HCT116 (cell line): Measurements from ENCODE around the gene LRP1. TPM values are rescaled to one million over a fixed set of nuclear protein-coding genes. Genes with fewer than 3 reads are reported as not detected.

ENCODE experiments used
- ATAC-seq: fragments of 200-7000 bp; cut with Tn5 transposase; 2 replicates; pipeline ENCODE4 v1.9.1; 2020; ENCODE audit warnings: mild to moderate bottlenecking, moderate library complexity
- BruUV-seq: library from RNA; stranded (reverse); fragments of 400-500 nt; replicated peaks from 2 replicates; lab custom pipeline; 2021; lab: Mats Ljungman, UMichigan
- CTCF ChIA-PET: fragments of 300-600 bp; sonication (Branson Sonifier 250); formaldehyde crosslinking; loops from one replicate; lab custom pipeline; 2021; ENCODE audit warnings: antibody characterized with exemption; lab: Charles Lee
- POLR2A ChIA-PET: fragments of 300-600, 350-600 bp; sonication (Branson Sonifier 250); formaldehyde crosslinking; loops from one replicate; lab custom pipeline; 2021; ENCODE audit warnings: antibody characterized with exemption; lab: Charles Lee
- RAD21 ChIA-PET, 2 experiments: fragments of 300-600 bp; sonication (Branson Sonifier 250); formaldehyde crosslinking; loops; one replicate each; lab custom pipeline; 2023; ENCODE audit warnings: low total read pairs in 2 of 2; ENCODE audit not compliant: uncharacterized antibody in 2 of 2, unreplicated experiment in 2 of 2, low non-redundant PET in 1 of 2; lab: Charles Lee
- DNase-seq: peaks from one replicate; pipeline ENCODE4 v3.0.0-alpha.2; 2010; ENCODE audit warnings: low read depth, low spot score
- H2AFZ ChIP-seq: fragments of 200-600 bp; shearing (Covaris generic), sonication (generic); 2 replicates; pipeline ENCODE4 v1.6.1; 2017; ENCODE audit warnings: low read depth, mixed run types, mixed read lengths, antibody characterized with exemption, low read length; ENCODE audit not compliant: poor library complexity, severe bottlenecking
- H3K27ac ChIP-seq: 2 replicates; pipeline ENCODE4 v1.5.1; 2012; ENCODE audit warnings: low read depth, low read length
- H3K27me3 ChIP-seq: fragments of 200-600 bp; sonication (generic); 2 replicates; pipeline ENCODE4 v1.6.1; 2016; ENCODE audit warnings: mixed run types, low read length, mixed read lengths; ENCODE audit not compliant: insufficient read depth
- H3K36me3 ChIP-seq, 2 experiments: fragments of 200-500 bp in 1 of 2; fragments of 200-600 bp in 1 of 2; sonication (Bioruptor generic) in 1 of 2; sonication (generic) in 1 of 2; 2 replicates each; pipeline versions ENCODE4 v1.5.1 to v1.6.1; 2014 to 2016; ENCODE audit warnings: low read length in 2 of 2, inconsistent platforms in 1 of 2, mixed read lengths in 1 of 2, mixed run types in 1 of 2; ENCODE audit not compliant: insufficient read depth in 2 of 2, control insufficient read depth in 1 of 2
- H3K4me1 ChIP-seq, 2 experiments: fragments of 200-600 bp in 1 of 2; sonication (generic) in 1 of 2; 2 replicates each; pipeline versions ENCODE4 v1.5.1 to v1.6.1; 2012 to 2017; ENCODE audit warnings: low read length in 2 of 2, inconsistent platforms in 1 of 2, mild to moderate bottlenecking in 1 of 2, mixed read lengths in 1 of 2, mixed run types in 1 of 2, moderate library complexity in 1 of 2; ENCODE audit not compliant: insufficient read depth in 2 of 2, control insufficient read depth in 1 of 2
- H3K4me2 ChIP-seq: fragments of 200-600 bp; sonication (generic); 2 replicates; pipeline ENCODE4 v1.6.1; 2017; ENCODE audit warnings: mixed run types, low read length, mixed read lengths
- H3K4me3 ChIP-seq, 2 experiments: fragments of 200-600 bp in 1 of 2; sonication (generic) in 1 of 2; replicated peaks in 1 of 2; 2 replicates each; pipeline ENCODE4 v1.5.1; 2011 to 2016; ENCODE audit warnings: low read length in 2 of 2, control low read depth in 1 of 2, low read depth in 1 of 2, mild to moderate bottlenecking in 1 of 2, mixed read lengths in 1 of 2, mixed run types in 1 of 2
- H3K79me2 ChIP-seq: fragments of 200-600 bp; sonication (generic); 2 replicates; pipeline ENCODE4 v1.6.1; 2017; ENCODE audit warnings: mild to moderate bottlenecking, mixed run types, low read length, moderate library complexity, mixed read lengths; ENCODE audit not compliant: insufficient read depth
- H3K9ac ChIP-seq: fragments of 200-600 bp; sonication (generic); 2 replicates; pipeline ENCODE4 v1.6.1; 2016; ENCODE audit warnings: low read length, mixed read lengths
- H3K9me2 ChIP-seq: fragments of 200-600 bp; sonication (generic), shearing (Covaris generic); 2 replicates; pipeline ENCODE4 v1.6.1; 2017; ENCODE audit warnings: mixed run types, mild to moderate bottlenecking, moderate library complexity; ENCODE audit not compliant: insufficient read depth
- H3K9me3 ChIP-seq, 2 experiments: fragments of 200-500 bp in 1 of 2; fragments of 200-600 bp in 1 of 2; sonication (Bioruptor generic) in 1 of 2; sonication (generic) in 1 of 2; 2 replicates each; pipeline ENCODE4 v1.6.1; 2014 to 2017; ENCODE audit warnings: low read length in 2 of 2, mixed read lengths in 2 of 2, inconsistent platforms in 1 of 2, low read depth in 1 of 2, mild to moderate bottlenecking in 1 of 2, mixed run types in 1 of 2, moderate library complexity in 1 of 2; ENCODE audit not compliant: control insufficient read depth in 1 of 2, insufficient read depth in 1 of 2
- H4K20me1 ChIP-seq: fragments of 200-600 bp; sonication (generic), shearing (Covaris generic); 2 replicates; pipeline ENCODE4 v1.6.1; 2017; ENCODE audit warnings: mixed run types, mild to moderate bottlenecking, moderate library complexity; ENCODE audit not compliant: insufficient read depth
- EGR1 ChIP-seq: IDR thresholded peaks from 2 replicates; pipeline ENCODE4 v1.6.1; 2012; ENCODE audit warnings: low read depth
- EZH2 ChIP-seq: fragments of 200-600 bp; sonication (generic); IDR thresholded peaks from 2 replicates; pipeline ENCODE4 v1.6.1; 2017; ENCODE audit warnings: antibody characterized with exemption, mixed run types
- EZH2phosphoT487 ChIP-seq: fragments of 200-600 bp; IDR thresholded peaks from 2 replicates; pipeline ENCODE4 v1.6.1; 2018; ENCODE audit warnings: antibody characterized with exemption, borderline replicate concordance
- MAX ChIP-seq: IDR thresholded peaks from 2 replicates; pipeline ENCODE4 v1.6.1; 2012
- POLR2A ChIP-seq: IDR thresholded peaks from 2 replicates; pipeline ENCODE4 v1.7.0; 2011; ENCODE audit warnings: borderline replicate concordance; ENCODE audit not compliant: insufficient read depth, insufficient read length; ENCODE audit errors: extremely low read depth
- POLR2AphosphoS5 ChIP-seq: IDR thresholded peaks from 2 replicates; pipeline ENCODE4 v1.6.1; 2011; ENCODE audit warnings: mild to moderate bottlenecking, low read depth, low read length, moderate library complexity
- RAD21 ChIP-seq: IDR thresholded peaks from 2 replicates; pipeline ENCODE4 v1.6.1; 2012; ENCODE audit warnings: low read depth, mild to moderate bottlenecking
- SIN3A ChIP-seq: IDR thresholded peaks from 2 replicates; pipeline ENCODE4 v1.6.1; 2012; ENCODE audit warnings: low read depth
- SP1 ChIP-seq: IDR thresholded peaks from 2 replicates; pipeline ENCODE4 v1.6.1; 2012; ENCODE audit warnings: low read depth
- SRF ChIP-seq: IDR thresholded peaks from 2 replicates; pipeline ENCODE4 v1.6.1; 2012; ENCODE audit warnings: low read depth
- TCF7L2 ChIP-seq: IDR thresholded peaks from 2 replicates; pipeline ENCODE4 v1.7.0; 2011; ENCODE audit warnings: borderline replicate concordance, inconsistent platforms; ENCODE audit not compliant: insufficient read depth, insufficient read length; ENCODE audit errors: extremely low read depth
- ZFX ChIP-seq: fragments of 450-650 bp; IDR thresholded peaks from 2 replicates; pipeline ENCODE4 v1.6.1; 2017
- ZNF274 ChIP-seq: fragments of 200-500 bp; sonication (Bioruptor generic); IDR thresholded peaks from 2 replicates; pipeline ENCODE4 v1.6.1; 2014; ENCODE audit warnings: mild to moderate bottlenecking, low read depth, low read length, inconsistent platforms
- intact Hi-C: fragments of 100-400 bp; cut with micrococcal nuclease; formaldehyde crosslinking; loops from 2 replicates; pipeline ENCODE4 v1.10.0; 2022
- total RNA-seq: library from RNA; stranded (reverse); gene quantifications from one replicate; pipeline ENCODE4 v1.2.1, GENCODE V29; 2021; ENCODE audit not compliant: unreplicated experiment
- TF ChIP-seq, protein P1 (sequence below): IDR thresholded peaks from 2 replicates; pipeline ENCODE4 v1.6.1; 2012; ENCODE audit warnings: low read depth
- TF ChIP-seq, protein P2 (sequence below), 3 experiments: fragments of 200-600 bp in 1 of 3; sonication (generic) in 1 of 3; IDR thresholded peaks in 2 of 3; conservative IDR thresholded peaks in 1 of 3; 2 replicates each; pipeline ENCODE4 v1.5.1; 2012 to 2017; ENCODE audit warnings: low read depth in 2 of 3, low read length in 2 of 3, antibody characterized with exemption in 1 of 3, borderline replicate concordance in 1 of 3, control low read depth in 1 of 3, mild to moderate bottlenecking in 1 of 3, mixed read lengths in 1 of 3, mixed run types in 1 of 3, moderate library complexity in 1 of 3; ENCODE audit not compliant: insufficient read depth in 1 of 3
- TF ChIP-seq, protein P3 (sequence below): IDR thresholded peaks from 2 replicates; pipeline ENCODE4 v1.6.1; 2011; ENCODE audit warnings: mild to moderate bottlenecking, low read length, moderate library complexity; ENCODE audit not compliant: insufficient replicate concordance; ENCODE audit errors: extremely low read depth

The LRP1 gene
- total RNA-seq, 1 experiment from 2014 or later = 12.0 TPM

GRCh38 chr12:57262126-57262822 is 134.0 kb downstream of the LRP1 start:
- no peak overlapping the region for H2AFZ ChIP-seq
- no peak overlapping the region for H3K4me2 ChIP-seq
- H3K79me2 ChIP-seq = no peaks in the 10 kb centered on the region
- no peaks in the 10 kb centered on the region for H4K20me1 ChIP-seq
- BruUV-seq = no TSS peak
- no peak overlapping the region for H3K9ac ChIP-seq
- no peak overlapping the region for H3K27ac ChIP-seq
- no peaks in the 10 kb centered on the region for H3K27me3 ChIP-seq
- ChIA-PET POLR2A (no interaction called here), RAD21 (interaction anchor here in 1 of 2 experiments (1.3 kb wide), 1 partner anchor 191 kb away, joined by 3 read pairs; no protein-coding TSS in a partner anchor), CTCF (interaction anchor here (1.1 to 3.1 kb wide), 3 partner anchors 16 to 193 kb away, joined by 4 to 12 read pairs (median 4); partner anchors contain the start of gene INHBE)
- no peak overlapping the region for H3K4me3 ChIP-seq
- no peaks in the 10 kb centered on the region for H3K9me3 ChIP-seq
- TF ChIP-seq, protein P1, sequence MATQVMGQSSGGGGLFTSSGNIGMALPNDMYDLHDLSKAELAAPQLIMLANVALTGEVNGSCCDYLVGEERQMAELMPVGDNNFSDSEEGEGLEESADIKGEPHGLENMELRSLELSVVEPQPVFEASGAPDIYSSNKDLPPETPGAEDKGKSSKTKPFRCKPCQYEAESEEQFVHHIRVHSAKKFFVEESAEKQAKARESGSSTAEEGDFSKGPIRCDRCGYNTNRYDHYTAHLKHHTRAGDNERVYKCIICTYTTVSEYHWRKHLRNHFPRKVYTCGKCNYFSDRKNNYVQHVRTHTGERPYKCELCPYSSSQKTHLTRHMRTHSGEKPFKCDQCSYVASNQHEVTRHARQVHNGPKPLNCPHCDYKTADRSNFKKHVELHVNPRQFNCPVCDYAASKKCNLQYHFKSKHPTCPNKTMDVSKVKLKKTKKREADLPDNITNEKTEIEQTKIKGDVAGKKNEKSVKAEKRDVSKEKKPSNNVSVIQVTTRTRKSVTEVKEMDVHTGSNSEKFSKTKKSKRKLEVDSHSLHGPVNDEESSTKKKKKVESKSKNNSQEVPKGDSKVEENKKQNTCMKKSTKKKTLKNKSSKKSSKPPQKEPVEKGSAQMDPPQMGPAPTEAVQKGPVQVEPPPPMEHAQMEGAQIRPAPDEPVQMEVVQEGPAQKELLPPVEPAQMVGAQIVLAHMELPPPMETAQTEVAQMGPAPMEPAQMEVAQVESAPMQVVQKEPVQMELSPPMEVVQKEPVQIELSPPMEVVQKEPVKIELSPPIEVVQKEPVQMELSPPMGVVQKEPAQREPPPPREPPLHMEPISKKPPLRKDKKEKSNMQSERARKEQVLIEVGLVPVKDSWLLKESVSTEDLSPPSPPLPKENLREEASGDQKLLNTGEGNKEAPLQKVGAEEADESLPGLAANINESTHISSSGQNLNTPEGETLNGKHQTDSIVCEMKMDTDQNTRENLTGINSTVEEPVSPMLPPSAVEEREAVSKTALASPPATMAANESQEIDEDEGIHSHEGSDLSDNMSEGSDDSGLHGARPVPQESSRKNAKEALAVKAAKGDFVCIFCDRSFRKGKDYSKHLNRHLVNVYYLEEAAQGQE = no peak
- TF ChIP-seq POLR2AphosphoS5 (no peak), SP1 (no peak), POLR2A (no peak), ZFX (no peak), ZNF274 (no peak), TCF7L2 (no peak), RAD21 (no peak), SRF (no peak), EZH2phosphoT487 (no peak), SIN3A (no peak), MAX (no peak), EGR1 (no peak), EZH2 (no peak)
- TF ChIP-seq, protein P2, sequence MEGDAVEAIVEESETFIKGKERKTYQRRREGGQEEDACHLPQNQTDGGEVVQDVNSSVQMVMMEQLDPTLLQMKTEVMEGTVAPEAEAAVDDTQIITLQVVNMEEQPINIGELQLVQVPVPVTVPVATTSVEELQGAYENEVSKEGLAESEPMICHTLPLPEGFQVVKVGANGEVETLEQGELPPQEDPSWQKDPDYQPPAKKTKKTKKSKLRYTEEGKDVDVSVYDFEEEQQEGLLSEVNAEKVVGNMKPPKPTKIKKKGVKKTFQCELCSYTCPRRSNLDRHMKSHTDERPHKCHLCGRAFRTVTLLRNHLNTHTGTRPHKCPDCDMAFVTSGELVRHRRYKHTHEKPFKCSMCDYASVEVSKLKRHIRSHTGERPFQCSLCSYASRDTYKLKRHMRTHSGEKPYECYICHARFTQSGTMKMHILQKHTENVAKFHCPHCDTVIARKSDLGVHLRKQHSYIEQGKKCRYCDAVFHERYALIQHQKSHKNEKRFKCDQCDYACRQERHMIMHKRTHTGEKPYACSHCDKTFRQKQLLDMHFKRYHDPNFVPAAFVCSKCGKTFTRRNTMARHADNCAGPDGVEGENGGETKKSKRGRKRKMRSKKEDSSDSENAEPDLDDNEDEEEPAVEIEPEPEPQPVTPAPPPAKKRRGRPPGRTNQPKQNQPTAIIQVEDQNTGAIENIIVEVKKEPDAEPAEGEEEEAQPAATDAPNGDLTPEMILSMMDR (IDR thresholded peaks at IDR 0.05 in 2 of 3, conservative IDR thresholded peaks at IDR 0.05 in 1 of 3; ENCODE audit: borderline replicate concordance in 1 of 3, insufficient read depth in 1 of 3, low read depth in 2 of 3, low read length in 2 of 3) = no peak
- TF ChIP-seq, protein P3, sequence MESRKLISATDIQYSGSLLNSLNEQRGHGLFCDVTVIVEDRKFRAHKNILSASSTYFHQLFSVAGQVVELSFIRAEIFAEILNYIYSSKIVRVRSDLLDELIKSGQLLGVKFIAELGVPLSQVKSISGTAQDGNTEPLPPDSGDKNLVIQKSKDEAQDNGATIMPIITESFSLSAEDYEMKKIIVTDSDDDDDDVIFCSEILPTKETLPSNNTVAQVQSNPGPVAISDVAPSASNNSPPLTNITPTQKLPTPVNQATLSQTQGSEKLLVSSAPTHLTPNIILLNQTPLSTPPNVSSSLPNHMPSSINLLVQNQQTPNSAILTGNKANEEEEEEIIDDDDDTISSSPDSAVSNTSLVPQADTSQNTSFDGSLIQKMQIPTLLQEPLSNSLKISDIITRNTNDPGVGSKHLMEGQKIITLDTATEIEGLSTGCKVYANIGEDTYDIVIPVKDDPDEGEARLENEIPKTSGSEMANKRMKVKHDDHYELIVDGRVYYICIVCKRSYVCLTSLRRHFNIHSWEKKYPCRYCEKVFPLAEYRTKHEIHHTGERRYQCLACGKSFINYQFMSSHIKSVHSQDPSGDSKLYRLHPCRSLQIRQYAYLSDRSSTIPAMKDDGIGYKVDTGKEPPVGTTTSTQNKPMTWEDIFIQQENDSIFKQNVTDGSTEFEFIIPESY = no peak
- H3K36me3 ChIP-seq = peaks cover 8 to 12% of the 10 kb centered on the region in 2 experiments; a peak in 2 of 4 replicates
- no peak for ATAC-seq
- H3K4me1 ChIP-seq = peaks cover 3 to 4% of the 10 kb centered on the region in 2 experiments; a peak in 1 of 4 replicates
- DNase-seq = no peak
- intact Hi-C loops = no loop called here
- no peaks in the 10 kb centered on the region for H3K9me2 ChIP-seq
